HG02678 (cell line): ENCODE results near the gene PPP1R1A.

Experiments
- ATAC-seq: cut with Tn5 transposase; IDR thresholded peaks from one replicate; pipeline ENCODE4 v1.9.1; 2021; ENCODE audit warnings: mild to moderate bottlenecking, moderate library complexity; ENCODE audit not compliant: unreplicated experiment

PPP1R1A gene

DNA sequence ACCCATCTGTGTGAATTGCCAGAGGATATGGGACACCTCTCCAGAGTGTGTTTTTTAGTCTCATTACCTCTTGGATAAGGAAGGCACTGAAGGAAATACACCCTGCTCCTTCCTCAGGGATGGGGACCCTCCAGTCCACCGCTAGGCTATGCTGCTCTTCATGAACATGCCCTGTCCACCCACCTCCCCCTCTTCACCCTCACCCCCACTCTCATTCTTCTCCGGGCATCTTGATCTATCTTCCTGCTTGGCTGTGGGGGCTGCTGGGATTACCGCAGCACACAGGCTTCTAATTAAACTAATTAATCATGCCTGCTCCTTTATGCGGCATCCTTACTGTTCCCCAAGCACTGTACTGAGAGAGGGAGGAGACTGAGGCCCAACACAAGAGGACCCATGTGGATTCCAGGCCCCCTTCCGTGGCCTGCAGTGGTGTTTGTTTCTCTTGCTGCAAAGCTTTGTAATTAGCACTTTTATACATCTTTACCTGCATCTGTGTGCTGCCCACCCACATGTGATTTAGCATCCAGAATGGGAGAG is 46.6 kb downstream of the PPP1R1A start:
- ATAC-seq = no peak

DNA sequence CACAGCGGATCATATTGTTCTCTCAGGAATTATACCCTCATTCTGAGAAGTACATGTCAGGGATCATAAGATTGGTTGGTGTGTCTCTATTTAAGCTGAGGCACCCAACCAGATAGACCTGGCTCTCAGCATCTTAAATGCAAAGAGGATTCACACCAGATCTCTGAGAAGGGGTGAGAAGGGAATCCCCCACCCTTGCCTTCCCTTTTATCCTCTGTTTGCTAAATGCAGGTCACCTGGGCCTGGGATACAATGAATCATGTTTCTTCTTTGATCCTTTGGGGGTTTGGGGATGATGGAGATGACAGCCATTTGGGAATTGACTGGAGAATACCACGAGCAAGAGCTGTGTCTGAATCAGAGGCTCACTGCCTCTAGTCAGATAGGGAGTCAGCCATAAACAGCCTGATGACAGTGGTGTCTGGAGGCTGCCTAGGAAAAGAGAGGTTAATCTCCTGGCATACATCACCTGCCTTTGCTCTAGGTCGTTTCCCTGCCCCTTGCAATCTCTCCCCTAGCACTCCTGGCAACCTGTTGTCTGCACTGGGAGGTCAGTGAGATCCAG is 50.2 kb downstream of the PPP1R1A start:
- no peak for ATAC-seq

DNA sequence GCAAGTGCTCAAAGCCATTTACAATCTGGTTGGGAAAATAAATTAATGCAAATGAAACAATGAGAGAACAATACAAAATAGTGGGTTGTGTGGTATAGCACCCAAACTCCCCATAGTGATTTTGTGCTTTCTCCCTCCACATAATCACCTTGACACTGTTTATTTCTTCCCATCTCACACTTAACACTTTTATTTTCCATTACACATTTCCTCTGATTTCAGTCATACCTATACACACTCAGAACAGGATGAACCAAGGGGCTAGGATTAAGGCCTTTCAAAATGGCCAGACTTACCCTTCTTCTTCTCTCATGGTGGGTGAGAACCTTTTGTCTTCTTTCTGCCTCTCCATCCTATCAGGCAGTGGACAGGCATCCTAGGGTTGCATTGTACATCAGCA is 53.0 kb downstream of the PPP1R1A start:
- no peak for ATAC-seq

DNA sequence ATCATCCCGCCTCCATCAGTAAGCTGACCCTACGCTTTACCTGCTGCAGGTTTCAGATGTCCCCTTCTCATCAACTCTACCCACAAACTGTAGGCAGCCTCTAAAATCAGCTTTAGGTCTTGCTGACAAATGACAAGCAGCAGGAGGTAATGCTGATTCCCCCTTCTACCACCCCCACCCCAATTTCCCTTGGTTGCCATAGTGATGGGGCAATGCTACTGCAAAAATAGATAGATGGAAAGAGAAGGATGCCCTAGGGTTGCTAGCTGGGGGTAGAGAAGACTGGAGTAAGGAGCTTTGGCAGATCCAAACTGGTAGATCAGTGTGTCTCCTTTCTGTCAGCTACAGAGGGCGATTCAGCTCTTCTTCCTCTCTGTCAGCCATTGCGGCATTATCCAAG is 58.9 kb downstream of the PPP1R1A start:
- no peak for ATAC-seq
